ENCODE results near the gene RASGRF2.

The RASGRF2 gene

DNA sequence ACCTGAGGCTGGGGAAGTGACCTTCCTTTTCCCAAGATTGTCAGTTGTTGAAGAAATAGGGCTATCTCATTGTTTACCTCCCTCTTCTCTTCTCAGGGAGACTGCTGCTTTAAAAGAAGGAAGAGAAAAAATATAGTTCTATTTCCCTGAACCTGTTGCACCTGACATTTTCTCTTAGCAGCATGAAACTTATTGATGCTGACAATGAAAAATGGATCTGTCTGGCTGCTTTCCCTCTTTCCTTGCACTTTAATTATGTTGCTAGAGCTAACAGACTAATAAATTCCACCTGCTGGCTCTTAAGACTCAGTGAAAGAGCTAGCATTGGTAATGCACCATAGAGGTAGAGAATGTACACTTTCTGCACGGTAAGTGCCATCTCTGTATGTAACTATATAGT lies 266.8 kb downstream of the RASGRF2 start:
- Histone ChIP-seq H2AFZ (ENCODE audit: low read length) (no peak overlapping the region), H3K4me2 (ENCODE audit: low read depth, low read length, poor library complexity, severe bottlenecking) (no peak overlapping the region)

DNA sequence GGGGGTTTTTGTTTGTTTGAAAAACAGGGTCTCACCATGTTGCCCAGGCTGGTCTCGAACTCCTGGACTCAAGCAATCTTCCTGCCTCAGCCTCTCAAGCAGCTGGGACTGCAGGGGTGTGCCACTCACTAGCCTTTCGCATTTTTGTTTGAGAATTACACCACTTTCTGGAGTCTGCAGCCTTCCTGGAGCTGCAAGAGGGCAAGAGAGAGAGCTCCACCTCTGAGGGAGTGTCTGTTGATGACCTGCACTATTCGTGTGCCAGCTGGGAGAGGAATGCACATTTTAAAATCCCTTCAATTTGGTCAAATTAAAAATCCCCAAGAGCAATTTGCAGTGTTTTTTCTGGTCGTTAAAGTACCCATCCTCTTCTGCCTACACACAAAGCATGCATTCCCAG lies 267.9 kb downstream of the RASGRF2 start:
- H3K9me3 ChIP-seq (ENCODE audit: insufficient read depth, low read depth, low read length): no peaks in the 10 kb centered on the region
- H3K79me2 ChIP-seq (ENCODE audit: insufficient read depth, low read length): no peaks in the 10 kb centered on the region
- no peak overlapping the region for H2AFZ ChIP-seq (ENCODE audit: low read length)
- no peaks in the 10 kb centered on the region for H3K9me2 ChIP-seq (replicated peaks; ENCODE audit: low read depth, low read length)
- no peak overlapping the region for H3K4me3 ChIP-seq (ENCODE audit: low read length, poor library complexity, severe bottlenecking)
- no peak overlapping the region for H3K4me2 ChIP-seq (ENCODE audit: low read depth, low read length, poor library complexity, severe bottlenecking)
- H4K20me1 ChIP-seq (ENCODE audit: insufficient read depth, low read length, poor library complexity, severe bottlenecking): no peaks in the 10 kb centered on the region
- no peaks in the 10 kb centered on the region for H3K27me3 ChIP-seq (ENCODE audit: insufficient read depth, low read length, poor library complexity, severe bottlenecking)
- H3F3A ChIP-seq (ENCODE audit: low read depth): no peaks in the 10 kb centered on the region
- no peaks in the 10 kb centered on the region for H3K4me1 ChIP-seq (ENCODE audit: insufficient read depth, low read length, poor library complexity, severe bottlenecking)
- no peak for TF ChIP-seq EZH2phosphoT487 (IDR thresholded peaks at IDR 0.05; ENCODE audit: borderline replicate concordance)
- TF ChIP-seq, protein P1, sequence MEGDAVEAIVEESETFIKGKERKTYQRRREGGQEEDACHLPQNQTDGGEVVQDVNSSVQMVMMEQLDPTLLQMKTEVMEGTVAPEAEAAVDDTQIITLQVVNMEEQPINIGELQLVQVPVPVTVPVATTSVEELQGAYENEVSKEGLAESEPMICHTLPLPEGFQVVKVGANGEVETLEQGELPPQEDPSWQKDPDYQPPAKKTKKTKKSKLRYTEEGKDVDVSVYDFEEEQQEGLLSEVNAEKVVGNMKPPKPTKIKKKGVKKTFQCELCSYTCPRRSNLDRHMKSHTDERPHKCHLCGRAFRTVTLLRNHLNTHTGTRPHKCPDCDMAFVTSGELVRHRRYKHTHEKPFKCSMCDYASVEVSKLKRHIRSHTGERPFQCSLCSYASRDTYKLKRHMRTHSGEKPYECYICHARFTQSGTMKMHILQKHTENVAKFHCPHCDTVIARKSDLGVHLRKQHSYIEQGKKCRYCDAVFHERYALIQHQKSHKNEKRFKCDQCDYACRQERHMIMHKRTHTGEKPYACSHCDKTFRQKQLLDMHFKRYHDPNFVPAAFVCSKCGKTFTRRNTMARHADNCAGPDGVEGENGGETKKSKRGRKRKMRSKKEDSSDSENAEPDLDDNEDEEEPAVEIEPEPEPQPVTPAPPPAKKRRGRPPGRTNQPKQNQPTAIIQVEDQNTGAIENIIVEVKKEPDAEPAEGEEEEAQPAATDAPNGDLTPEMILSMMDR (conservative IDR thresholded peaks at IDR 0.05; ENCODE audit: low read length): no peak
- no peaks in the 10 kb centered on the region for H3K36me3 ChIP-seq (ENCODE audit: insufficient read depth, low read length)
- no peak overlapping the region for H3K9ac ChIP-seq (ENCODE audit: low read depth, low read length, poor library complexity, severe bottlenecking)

More for the DNA sequence above, 266.8 kb downstream of the RASGRF2 start:
- H3K79me2 ChIP-seq (ENCODE audit: insufficient read depth, low read length): no peaks in the 10 kb centered on the region
- H3F3A ChIP-seq (ENCODE audit: low read depth): no peaks in the 10 kb centered on the region
- TF ChIP-seq EZH2phosphoT487 (IDR thresholded peaks at IDR 0.05; ENCODE audit: borderline replicate concordance): no peak
- TF ChIP-seq, protein P1 (conservative IDR thresholded peaks at IDR 0.05; ENCODE audit: low read length): no peak
- H3K9me2 ChIP-seq (replicated peaks; ENCODE audit: low read depth, low read length): no peaks in the 10 kb centered on the region
- no peak overlapping the region for H3K4me3 ChIP-seq (ENCODE audit: low read length, poor library complexity, severe bottlenecking)
- H3K9ac ChIP-seq (ENCODE audit: low read depth, low read length, poor library complexity, severe bottlenecking): no peak overlapping the region
- H4K20me1 ChIP-seq (ENCODE audit: insufficient read depth, low read length, poor library complexity, severe bottlenecking): no peaks in the 10 kb centered on the region
- H3K9me3 ChIP-seq (ENCODE audit: insufficient read depth, low read depth, low read length): no peaks in the 10 kb centered on the region
- H3K36me3 ChIP-seq (ENCODE audit: insufficient read depth, low read length): no peaks in the 10 kb centered on the region
- no peaks in the 10 kb centered on the region for H3K27me3 ChIP-seq (ENCODE audit: insufficient read depth, low read length, poor library complexity, severe bottlenecking)
- H3K4me1 ChIP-seq (ENCODE audit: insufficient read depth, low read length, poor library complexity, severe bottlenecking): no peaks in the 10 kb centered on the region

GRCh38 chr5:81230416-81230815 lies 270.3 kb downstream of the RASGRF2 start:
- Histone ChIP-seq H3K27me3 (ENCODE audit: insufficient read depth, low read length, poor library complexity, severe bottlenecking) (no peaks in the 10 kb centered on the region), H3K79me2 (ENCODE audit: insufficient read depth, low read length) (no peaks in the 10 kb centered on the region), H3K4me3 (ENCODE audit: low read length, poor library complexity, severe bottlenecking) (no peak overlapping the region), H3K36me3 (ENCODE audit: insufficient read depth, low read length) (no peaks in the 10 kb centered on the region), H3K4me1 (ENCODE audit: insufficient read depth, low read length, poor library complexity, severe bottlenecking) (peaks cover 7% of the 10 kb centered on the region), H3K9me3 (ENCODE audit: insufficient read depth, low read depth, low read length) (no peaks in the 10 kb centered on the region), H3K9ac (ENCODE audit: low read depth, low read length, poor library complexity, severe bottlenecking) (no peak overlapping the region), H4K20me1 (ENCODE audit: insufficient read depth, low read length, poor library complexity, severe bottlenecking) (no peaks in the 10 kb centered on the region), H3K9me2 (replicated peaks; ENCODE audit: low read depth, low read length) (no peaks in the 10 kb centered on the region), H3K4me2 (ENCODE audit: low read depth, low read length, poor library complexity, severe bottlenecking) (no peak overlapping the region), H2AFZ (ENCODE audit: low read length) (no peak overlapping the region), H3F3A (ENCODE audit: low read depth) (no peaks in the 10 kb centered on the region)
- no peak for TF ChIP-seq EZH2phosphoT487 (IDR thresholded peaks at IDR 0.05; ENCODE audit: borderline replicate concordance)
- TF ChIP-seq, protein P1 (conservative IDR thresholded peaks at IDR 0.05; ENCODE audit: low read length): no peak

Data from Loucy (cell line).